ENCODE data around the gene MAGEA2B. TPM values are rescaled to one million over a fixed set of nuclear protein-coding genes. Genes with fewer than 3 reads are reported as not detected.
"Not testable (repeated sequence)": the region's sequence is repeated elsewhere in the genome, so short reads cannot be mapped to it uniquely, and the experiment has no call there.

Gene MAGEA2B
- not detected for total RNA-seq

GRCh38 chrX:152713815-152714787, at the start of gene MAGEA2B:
MAGEA2B (plus strand) TSS chrX:152714628; CDS start chrX:152717107, 2,479 bp downstream.
- H3K27me3 Mint-ChIP-seq; POLR2A ChIA-PET; CTCF ChIA-PET; H3K27ac Mint-ChIP-seq; H3K36me3 Mint-ChIP-seq (ENCODE audit: low read depth); H3K4me1 Mint-ChIP-seq; DNase-seq; H3K4me3 Mint-ChIP-seq; H3K9me3 Mint-ChIP-seq: not testable (repeated sequence)

GRCh38 chrX:152674135-152674534, 40.3 kb upstream of the MAGEA2B start:
- DNase-seq: no peak
- H3K4me1 Mint-ChIP-seq: no peaks in the 10 kb centered on the region
- peaks cover 2% of the 10 kb centered on the region for H3K27me3 Mint-ChIP-seq
- CTCF ChIA-PET: no interaction called here
- no peaks in the 10 kb centered on the region for H3K36me3 Mint-ChIP-seq (ENCODE audit: low read depth)
- POLR2A ChIA-PET: no interaction called here
- no peak overlapping the region for H3K4me3 Mint-ChIP-seq
- no peak overlapping the region for H3K27ac Mint-ChIP-seq
- no peaks in the 10 kb centered on the region for H3K9me3 Mint-ChIP-seq

- H3K36me3 Mint-ChIP-seq (ENCODE audit: low read depth); CTCF ChIA-PET; DNase-seq; H3K27ac Mint-ChIP-seq; H3K9me3 Mint-ChIP-seq; POLR2A ChIA-PET; H3K4me3 Mint-ChIP-seq; H3K4me1 Mint-ChIP-seq; H3K27me3 Mint-ChIP-seq: not testable (repeated sequence)
Measured at GRCh38 chrX:152674652-152675051, 39.8 kb upstream of the MAGEA2B start.

GRCh38 chrX:152681012-152681411, 33.4 kb upstream of the MAGEA2B start:
- H3K9me3 Mint-ChIP-seq; H3K27ac Mint-ChIP-seq; H3K4me3 Mint-ChIP-seq; H3K36me3 Mint-ChIP-seq (ENCODE audit: low read depth); POLR2A ChIA-PET; H3K4me1 Mint-ChIP-seq; DNase-seq; CTCF ChIA-PET; H3K27me3 Mint-ChIP-seq: not testable (repeated sequence)

- H3K27ac Mint-ChIP-seq: not testable (repeated sequence)
Measured at GRCh38 chrX:152697952-152698931, 16.2 kb upstream of the MAGEA2B start, which contains the start of gene MAGEA3. MAGEA3 (plus strand) TSS chrX:152698794; CDS start chrX:152700833, 2,039 bp downstream.

GRCh38 chrX:152700390-152700789, 14.0 kb upstream of the MAGEA2B start:
- H3K4me1 Mint-ChIP-seq; H3K27me3 Mint-ChIP-seq; H3K4me3 Mint-ChIP-seq; DNase-seq; POLR2A ChIA-PET; H3K9me3 Mint-ChIP-seq; CTCF ChIA-PET; H3K36me3 Mint-ChIP-seq (ENCODE audit: low read depth); H3K27ac Mint-ChIP-seq: not testable (repeated sequence)

More at GRCh38 chrX:152697952-152698931, 16.2 kb upstream of the MAGEA2B start, which contains the start of gene MAGEA3:
- H3K4me1 Mint-ChIP-seq; H3K9me3 Mint-ChIP-seq; POLR2A ChIA-PET; CTCF ChIA-PET; H3K27me3 Mint-ChIP-seq; H3K36me3 Mint-ChIP-seq (ENCODE audit: low read depth); DNase-seq; H3K4me3 Mint-ChIP-seq: not testable (repeated sequence)

- H3K4me1 Mint-ChIP-seq; DNase-seq; H3K9me3 Mint-ChIP-seq; H3K4me3 Mint-ChIP-seq; H3K27me3 Mint-ChIP-seq; H3K36me3 Mint-ChIP-seq (ENCODE audit: low read depth); POLR2A ChIA-PET; CTCF ChIA-PET; H3K27ac Mint-ChIP-seq: not testable (repeated sequence)
Measured at GRCh38 chrX:152706500-152706899, 7.9 kb upstream of the MAGEA2B start.

- DNase-seq; H3K36me3 Mint-ChIP-seq (ENCODE audit: low read depth); POLR2A ChIA-PET; H3K27ac Mint-ChIP-seq; H3K27me3 Mint-ChIP-seq; H3K4me1 Mint-ChIP-seq; H3K4me3 Mint-ChIP-seq; CTCF ChIA-PET; H3K9me3 Mint-ChIP-seq: not testable (repeated sequence)
Measured at GRCh38 chrX:152709173-152709572, 5.3 kb upstream of the MAGEA2B start, which contains the start of gene CSAG2. CSAG2 (minus strand) TSS chrX:152709273; CDS start chrX:152709112, 161 bp downstream.

- DNase-seq; CTCF ChIA-PET; H3K27me3 Mint-ChIP-seq; H3K27ac Mint-ChIP-seq; H3K36me3 Mint-ChIP-seq (ENCODE audit: low read depth); POLR2A ChIA-PET; H3K4me3 Mint-ChIP-seq; H3K9me3 Mint-ChIP-seq; H3K4me1 Mint-ChIP-seq: not testable (repeated sequence)
Measured at GRCh38 chrX:152713195-152713594, 1.2 kb upstream of the MAGEA2B start.

- no peak overlapping the region for H3K27ac Mint-ChIP-seq
- H3K27me3 Mint-ChIP-seq: peaks cover 6% of the 10 kb centered on the region
- no peaks in the 10 kb centered on the region for H3K36me3 Mint-ChIP-seq (ENCODE audit: low read depth)
- no peaks in the 10 kb centered on the region for H3K9me3 Mint-ChIP-seq
- ChIA-PET POLR2A (no interaction called here), CTCF (interaction anchor here (0.5 kb wide), 1 partner anchor 655 kb away, joined by 3 read pairs; no protein-coding TSS in a partner anchor)
- no peaks in the 10 kb centered on the region for H3K4me1 Mint-ChIP-seq
- H3K4me3 Mint-ChIP-seq: no peak overlapping the region
- DNase-seq: no peak
Measured at GRCh38 chrX:152725409-152725808, 11.0 kb downstream of the MAGEA2B start.

- Mint-ChIP-seq H3K9me3 (no peaks in the 10 kb centered on the region), H3K27me3 (peaks cover 8% of the 10 kb centered on the region), H3K4me1 (peaks cover 2% of the 10 kb centered on the region), H3K27ac (no peak within 1 kb of the TSS), H3K36me3 (ENCODE audit: low read depth) (no peaks in the 10 kb centered on the region), H3K4me3 (no peak within 1 kb of the TSS)
- ChIA-PET POLR2A (no interaction called here), CTCF (no interaction called here)
- no peak for DNase-seq
Measured at GRCh38 chrX:152733261-152733975, 19.0 kb downstream of the MAGEA2B start, which contains the start of the genes CSAG1 and MAGEA12. CSAG1 (minus strand) TSS chrX:152733721; CDS start chrX:152732460, 1,261 bp downstream. MAGEA12 (plus strand) TSS chrX:152733757; CDS start chrX:152736162, 2,405 bp downstream.

- DNase-seq; CTCF ChIA-PET; H3K9me3 Mint-ChIP-seq; POLR2A ChIA-PET; H3K27me3 Mint-ChIP-seq; H3K4me3 Mint-ChIP-seq; H3K4me1 Mint-ChIP-seq; H3K27ac Mint-ChIP-seq; H3K36me3 Mint-ChIP-seq (ENCODE audit: low read depth): not testable (repeated sequence)
Measured at GRCh38 chrX:152734143-152734858, 19.9 kb downstream of the MAGEA2B start.
